IPS DF 4.7 (cell line): ENCODE data around the gene ZNF83.

Source experiments
- DNase-seq: peaks from one replicate; pipeline ENCODE4 v3.0.0-alpha.2; 2013; ENCODE audit warnings: low spot score; ENCODE audit errors: extremely low read depth

The ZNF83 gene

GRCh38 chr19:52570000-52570861, 67.9 kb downstream of the ZNF83 start, which contains the start of gene ZNF701:
TSS of gene ZNF701 (plus strand) at chr19:52570287. CDS start at chr19:52574148, 3,861 bp downstream.
- DNase-seq, result peak; percentile 30

- peak; percentile 46 for DNase-seq
These were observed 68.5 kb downstream of the ZNF83 start for GRCh38 chr19:52569638-52569999.

- no peak for DNase-seq
These were observed 70.2 kb downstream of the ZNF83 start for GRCh38 chr19:52567921-52568320.

- no peak for DNase-seq
These were observed 71.6 kb downstream of the ZNF83 start for GRCh38 chr19:52566588-52566987.

GRCh38 chr19:52566121-52566520, 72.0 kb downstream of the ZNF83 start:
- DNase-seq, result no peak
